Measurements from ENCODE around the gene ZNF256.

The ZNF256 gene

DNA sequence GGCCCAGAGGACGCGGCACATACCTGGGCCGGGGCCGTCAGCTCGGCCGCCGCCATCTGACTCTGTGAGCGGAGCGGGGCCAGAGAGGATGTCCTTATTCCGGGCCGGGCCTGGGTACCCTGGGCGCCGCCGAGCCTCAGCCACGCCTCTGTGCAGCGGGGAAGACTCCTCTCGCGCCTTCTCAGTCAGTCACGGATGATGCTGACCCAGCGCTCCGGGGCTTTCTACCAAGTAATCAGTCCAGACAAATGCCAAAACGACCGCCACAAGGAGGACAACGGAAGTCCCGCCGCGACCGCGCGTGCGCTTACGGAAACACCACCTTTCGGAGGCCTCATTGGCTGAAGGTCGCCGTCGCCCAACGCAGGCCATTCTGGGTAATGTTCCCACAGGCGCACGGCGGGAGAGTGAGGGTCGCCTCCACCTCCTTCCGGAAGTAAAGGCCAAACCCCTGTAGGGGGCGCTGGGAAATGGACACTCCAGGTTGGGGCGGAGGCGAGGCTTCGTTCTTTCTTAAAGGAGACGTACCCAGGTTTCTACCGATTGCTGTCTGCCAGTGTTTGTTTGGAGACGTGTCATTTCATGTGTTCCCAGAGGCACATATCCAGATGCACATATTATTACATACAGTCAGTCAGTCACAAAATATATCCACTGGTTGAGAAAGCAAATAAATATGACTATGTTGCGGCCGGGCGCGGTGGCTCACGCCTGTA, at the start of gene ZNF256:
Gene ZNF256 (minus strand): TSS at position 288 of the 716 bp plus-strand sequence. CDS start 232 bp downstream, at position 56.
- Histone ChIP-seq H3K36me3 (peaks cover 25% of the 10 kb centered on the region), H3K27ac (peak within 1 kb of the TSS; percentile 84), H3K4me3 (ENCODE audit: low read depth, low read length) (peak within 1 kb of the TSS; percentile 85), H3K9me3 (ENCODE audit: severe bottlenecking) (peaks cover 10% of the 10 kb centered on the region), H3K27me3 (ENCODE audit: insufficient read depth, low read depth, severe bottlenecking) (no peaks in the 10 kb centered on the region)
- TF ChIP-seq, protein P1, sequence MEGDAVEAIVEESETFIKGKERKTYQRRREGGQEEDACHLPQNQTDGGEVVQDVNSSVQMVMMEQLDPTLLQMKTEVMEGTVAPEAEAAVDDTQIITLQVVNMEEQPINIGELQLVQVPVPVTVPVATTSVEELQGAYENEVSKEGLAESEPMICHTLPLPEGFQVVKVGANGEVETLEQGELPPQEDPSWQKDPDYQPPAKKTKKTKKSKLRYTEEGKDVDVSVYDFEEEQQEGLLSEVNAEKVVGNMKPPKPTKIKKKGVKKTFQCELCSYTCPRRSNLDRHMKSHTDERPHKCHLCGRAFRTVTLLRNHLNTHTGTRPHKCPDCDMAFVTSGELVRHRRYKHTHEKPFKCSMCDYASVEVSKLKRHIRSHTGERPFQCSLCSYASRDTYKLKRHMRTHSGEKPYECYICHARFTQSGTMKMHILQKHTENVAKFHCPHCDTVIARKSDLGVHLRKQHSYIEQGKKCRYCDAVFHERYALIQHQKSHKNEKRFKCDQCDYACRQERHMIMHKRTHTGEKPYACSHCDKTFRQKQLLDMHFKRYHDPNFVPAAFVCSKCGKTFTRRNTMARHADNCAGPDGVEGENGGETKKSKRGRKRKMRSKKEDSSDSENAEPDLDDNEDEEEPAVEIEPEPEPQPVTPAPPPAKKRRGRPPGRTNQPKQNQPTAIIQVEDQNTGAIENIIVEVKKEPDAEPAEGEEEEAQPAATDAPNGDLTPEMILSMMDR (IDR thresholded peaks at IDR 0.05; ENCODE audit: low read depth, low read length) = peak; percentile 60
- DNase-seq = peak; percentile 98

DNA sequence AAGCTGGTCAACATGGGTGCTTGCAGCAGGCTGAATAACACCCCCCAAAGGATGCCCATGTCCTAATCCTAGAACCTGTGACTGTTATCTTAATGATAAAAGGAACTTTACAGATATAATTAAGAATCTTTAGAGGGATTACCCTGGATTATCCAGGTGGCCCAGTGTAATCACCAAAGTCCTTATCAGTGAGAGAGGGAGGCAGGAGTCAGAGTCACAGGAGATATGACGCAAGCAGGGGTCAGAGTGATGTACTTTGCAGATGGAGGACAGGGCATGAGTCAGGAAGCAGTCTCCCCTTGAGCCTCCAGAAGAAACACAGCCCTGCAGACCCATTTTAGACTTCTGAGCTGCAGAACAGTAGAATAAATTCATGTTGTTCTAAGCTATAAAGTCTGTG, 45.3 kb upstream of the ZNF256 start:
- TF ChIP-seq, protein P1 (IDR thresholded peaks at IDR 0.05; ENCODE audit: low read depth, low read length) = no peak
- Histone ChIP-seq H3K9me3 (ENCODE audit: severe bottlenecking) (peaks cover 17% of the 10 kb centered on the region), H3K36me3 (peaks cover 87% of the 10 kb centered on the region), H3K27me3 (ENCODE audit: insufficient read depth, low read depth, severe bottlenecking) (no peaks in the 10 kb centered on the region), H3K4me3 (ENCODE audit: low read depth, low read length) (no peak overlapping the region), H3K27ac (0 out of 2 replicates have a peak overlapping the region, but pooled peaks have one; percentile 9)
- peak; percentile 55 for DNase-seq

DNA sequence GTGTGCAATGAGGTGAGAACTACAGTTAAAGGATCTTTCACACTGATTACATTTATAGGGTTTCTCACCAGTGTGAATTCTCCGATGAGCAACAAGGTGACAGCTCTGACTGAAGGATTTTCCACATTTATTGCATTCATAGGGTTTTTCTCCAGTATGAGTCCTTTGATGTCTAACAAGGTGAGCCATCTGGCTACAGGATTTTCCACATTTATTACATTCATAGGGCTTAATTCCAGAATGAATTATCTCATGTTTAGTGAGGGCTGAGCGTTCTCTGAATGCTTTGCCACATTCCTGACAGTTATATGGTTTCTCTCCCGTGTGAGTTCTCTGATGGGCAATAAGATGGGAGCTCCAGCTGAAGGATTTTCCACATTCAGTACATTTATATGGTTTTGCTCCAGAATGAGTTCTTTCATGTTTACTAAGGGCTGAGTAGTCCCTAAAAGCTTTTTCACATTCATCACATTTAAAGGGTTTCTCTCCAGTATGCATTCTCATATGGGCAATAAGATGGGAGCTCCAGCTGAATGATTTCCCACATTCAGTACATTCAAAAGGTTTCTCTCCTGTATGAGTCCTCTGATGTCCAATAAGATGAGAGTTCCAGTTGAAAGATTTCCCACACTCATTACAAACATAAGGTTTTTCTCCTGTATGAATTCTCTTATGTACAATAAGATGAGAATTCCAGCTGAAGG, 31.2 kb upstream of the ZNF256 start:
- Histone ChIP-seq H3K9me3 (ENCODE audit: severe bottlenecking) (peaks cover 68% of the 10 kb centered on the region), H3K27ac (no peak overlapping the region), H3K36me3 (peaks cover 78% of the 10 kb centered on the region), H3K4me3 (ENCODE audit: low read depth, low read length) (no peak overlapping the region), H3K27me3 (ENCODE audit: insufficient read depth, low read depth, severe bottlenecking) (no peaks in the 10 kb centered on the region)
- TF ChIP-seq, protein P1 (IDR thresholded peaks at IDR 0.05; ENCODE audit: low read depth, low read length) = no peak
- no peak for DNase-seq

DNA sequence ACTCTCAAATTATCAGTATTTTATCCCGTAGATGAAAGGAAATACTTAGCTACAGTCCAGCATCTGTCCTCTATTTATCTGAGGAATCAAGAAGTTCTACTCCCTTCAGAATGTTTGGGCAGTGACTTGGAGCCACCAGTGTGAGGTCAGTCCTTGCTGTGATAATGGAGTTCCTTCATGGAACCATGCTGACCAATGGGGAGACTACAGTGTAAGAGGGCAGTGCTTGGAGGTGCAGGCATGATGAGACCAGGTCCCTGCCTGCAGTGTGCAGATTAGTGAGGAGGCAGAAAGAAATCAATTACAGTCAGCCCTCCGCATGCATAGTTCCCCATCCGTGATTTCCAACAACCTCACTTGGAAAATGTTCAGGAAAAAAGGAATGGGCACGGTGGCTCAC, 26.9 kb upstream of the ZNF256 start, which contains the start of gene C19orf18:
Gene C19orf18 (minus strand): TSS at position 101 of the 400 bp plus-strand sequence. CDS start 102 bp downstream, outside the sequence.
- Histone ChIP-seq H3K36me3 (peaks cover 35% of the 10 kb centered on the region), H3K9me3 (ENCODE audit: severe bottlenecking) (peaks cover 42% of the 10 kb centered on the region), H3K4me3 (ENCODE audit: low read depth, low read length) (no peak within 1 kb of the TSS), H3K27me3 (ENCODE audit: insufficient read depth, low read depth, severe bottlenecking) (no peaks in the 10 kb centered on the region), H3K27ac (no peak within 1 kb of the TSS)
- no peak for DNase-seq
- TF ChIP-seq, protein P1 (IDR thresholded peaks at IDR 0.05; ENCODE audit: low read depth, low read length) = no peak

DNA sequence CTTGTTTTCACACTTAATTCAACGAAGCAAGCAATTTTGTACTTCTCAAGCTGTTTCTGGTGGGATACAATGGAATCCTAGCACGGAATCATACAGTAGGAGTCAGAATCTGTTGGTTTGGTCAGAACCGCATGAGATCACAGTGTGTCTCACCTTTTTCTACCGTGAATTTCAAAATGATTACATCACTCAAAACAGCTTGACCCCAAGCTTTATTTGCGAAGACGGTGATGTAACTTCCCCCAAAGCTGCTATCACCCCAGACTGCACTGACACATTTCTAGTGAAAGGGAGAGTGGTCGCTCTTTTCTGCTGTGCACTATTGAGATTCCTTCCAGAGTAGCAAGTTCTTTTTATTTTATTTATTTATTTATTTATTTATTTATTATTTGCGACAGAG, 17.3 kb upstream of the ZNF256 start:
- no peak overlapping the region for H3K27ac ChIP-seq
- H3K9me3 ChIP-seq (ENCODE audit: severe bottlenecking) = peaks cover 20% of the 10 kb centered on the region
- TF ChIP-seq, protein P1 (IDR thresholded peaks at IDR 0.05; ENCODE audit: low read depth, low read length) = no peak
- H3K36me3 ChIP-seq = no peaks in the 10 kb centered on the region
- H3K27me3 ChIP-seq (ENCODE audit: insufficient read depth, low read depth, severe bottlenecking) = no peaks in the 10 kb centered on the region
- no peak for DNase-seq
- no peak overlapping the region for H3K4me3 ChIP-seq (ENCODE audit: low read depth, low read length)
